Neural crest cell (in vitro differentiated cells): ENCODE results near the gene CERS6. TPM values are rescaled to one million over a fixed set of nuclear protein-coding genes. Genes with fewer than 3 reads are reported as not detected.

Experiments
- DNase-seq: peaks from one replicate; pipeline ENCODE4 v3.0.0; 2021; ENCODE audit warnings: low read depth, mixed read lengths, low spot score
- H3K27ac Mint-ChIP-seq: one replicate; pipeline ENCODE4 v1.8.0; 2021; ENCODE audit warnings: mild to moderate bottlenecking, mixed read lengths; ENCODE audit not compliant: unreplicated experiment
- H3K27me3 Mint-ChIP-seq: 2 replicates; pipeline ENCODE4 v1.8.0; 2021; ENCODE audit warnings: low read depth, mild to moderate bottlenecking, mixed read lengths
- H3K36me3 Mint-ChIP-seq: 2 replicates; pipeline ENCODE4 v1.8.0; 2021; ENCODE audit warnings: low read depth, mild to moderate bottlenecking, mixed read lengths
- H3K4me1 Mint-ChIP-seq: 2 replicates; pipeline ENCODE4 v1.8.0; 2021; ENCODE audit warnings: mixed read lengths
- H3K4me3 Mint-ChIP-seq: one replicate; pipeline ENCODE4 v1.8.0; 2021; ENCODE audit warnings: mild to moderate bottlenecking, mixed read lengths
- H3K9me3 Mint-ChIP-seq: 2 replicates; pipeline ENCODE4 v1.8.0; 2021; ENCODE audit warnings: mixed read lengths
- CTCF ChIP-seq: fragments of 200-600 bp; sonication (generic); conservative IDR thresholded peaks from 2 replicates; pipeline ENCODE4 v1.5.0; 2021; ENCODE audit warnings: antibody characterized with exemption, mild to moderate bottlenecking
- total RNA-seq: library from RNA; stranded (reverse); gene quantifications from 2 replicates; pipeline ENCODE4 v1.2.1, GENCODE V29; 2021

The CERS6 gene
- total RNA-seq, 1 donor from 2014 or later, result 27.4 TPM

DNA sequence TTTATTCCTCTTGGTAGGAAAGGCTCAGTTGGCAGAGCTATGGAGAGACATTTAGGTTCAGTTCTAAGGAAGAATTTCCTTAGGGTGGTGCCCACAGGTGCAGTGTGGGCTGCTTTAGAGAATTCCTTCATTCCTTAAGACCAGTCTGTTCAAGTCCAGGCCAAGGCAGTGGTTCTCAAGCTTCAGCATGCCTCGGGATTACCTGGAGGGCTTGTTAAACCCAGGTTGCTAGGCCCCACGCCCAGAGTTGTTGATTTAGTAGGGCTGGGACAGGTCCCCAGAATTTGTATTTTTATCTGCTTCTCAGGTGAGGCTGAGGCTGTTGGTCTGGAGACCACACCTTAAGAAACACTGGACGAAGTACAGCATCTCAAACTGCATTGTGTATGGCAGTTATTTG, 68.9 kb downstream of the CERS6 start:
- Mint-ChIP-seq H3K27me3 (no peaks in the 10 kb centered on the region), H3K4me1 (peaks cover 43% of the 10 kb centered on the region), H3K4me3 (no peak overlapping the region), H3K36me3 (no peaks in the 10 kb centered on the region), H3K9me3 (no peaks in the 10 kb centered on the region), H3K27ac (no peak overlapping the region)
- DNase-seq, result no peak
- TF ChIP-seq CTCF, result no peak

DNA sequence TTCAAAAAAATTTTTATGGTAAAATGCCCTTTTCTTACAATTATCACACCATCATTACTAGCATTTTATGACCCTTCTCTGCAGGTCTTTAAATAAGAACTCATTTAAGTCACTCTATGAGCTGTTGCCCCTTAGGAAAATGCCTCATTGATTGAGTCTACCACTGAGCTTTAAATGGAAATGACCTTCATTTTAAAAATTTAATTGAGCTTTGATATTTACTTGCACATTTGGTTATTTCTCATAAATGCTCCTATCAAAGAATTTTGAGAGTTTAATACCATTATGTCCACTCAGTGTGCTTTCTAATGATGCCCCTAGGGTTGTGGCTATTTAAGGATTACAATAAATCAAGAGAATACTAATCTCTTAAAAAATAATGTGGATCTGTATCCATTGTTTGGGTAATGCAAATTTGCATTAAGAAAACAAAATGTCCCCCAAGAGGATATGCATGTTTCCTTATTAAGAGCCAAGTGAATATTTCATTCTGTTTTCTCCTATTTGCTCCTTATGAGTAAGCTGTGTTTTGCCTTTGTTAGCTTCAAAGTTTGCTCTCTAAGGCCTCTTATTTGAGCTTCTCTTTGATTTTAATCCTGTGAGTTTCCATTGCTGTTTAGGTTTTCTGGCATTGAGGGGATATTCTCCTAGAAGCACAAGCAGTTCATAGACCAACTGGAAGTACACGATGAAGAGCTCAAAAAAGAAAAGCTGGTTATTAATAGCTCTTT, 69.8 kb downstream of the CERS6 start:
- H3K27ac Mint-ChIP-seq, result no peak overlapping the region
- no peaks in the 10 kb centered on the region for H3K36me3 Mint-ChIP-seq

GRCh38 chr2:168526641-168527040, 70.6 kb downstream of the CERS6 start:
- no peaks in the 10 kb centered on the region for H3K27me3 Mint-ChIP-seq

More for the DNA sequence above, 69.8 kb downstream of the CERS6 start:
- no peaks in the 10 kb centered on the region for H3K9me3 Mint-ChIP-seq
- no peak for DNase-seq
- TF ChIP-seq CTCF, result no peak
- peaks cover 43% of the 10 kb centered on the region for H3K4me1 Mint-ChIP-seq
- no peak overlapping the region for H3K4me3 Mint-ChIP-seq
- no peaks in the 10 kb centered on the region for H3K27me3 Mint-ChIP-seq

GRCh38 chr2:168528016-168528415, 71.9 kb downstream of the CERS6 start:
- DNase-seq, result no peak
- peaks cover 29% of the 10 kb centered on the region for H3K4me1 Mint-ChIP-seq
- H3K27me3 Mint-ChIP-seq, result no peaks in the 10 kb centered on the region

More at GRCh38 chr2:168526641-168527040, 70.6 kb downstream of the CERS6 start:
- Mint-ChIP-seq H3K27ac (no peak overlapping the region), H3K36me3 (no peaks in the 10 kb centered on the region), H3K9me3 (no peaks in the 10 kb centered on the region), H3K4me3 (no peak overlapping the region), H3K4me1 (peaks cover 35% of the 10 kb centered on the region)
- TF ChIP-seq CTCF, result no peak
- DNase-seq, result no peak

DNA sequence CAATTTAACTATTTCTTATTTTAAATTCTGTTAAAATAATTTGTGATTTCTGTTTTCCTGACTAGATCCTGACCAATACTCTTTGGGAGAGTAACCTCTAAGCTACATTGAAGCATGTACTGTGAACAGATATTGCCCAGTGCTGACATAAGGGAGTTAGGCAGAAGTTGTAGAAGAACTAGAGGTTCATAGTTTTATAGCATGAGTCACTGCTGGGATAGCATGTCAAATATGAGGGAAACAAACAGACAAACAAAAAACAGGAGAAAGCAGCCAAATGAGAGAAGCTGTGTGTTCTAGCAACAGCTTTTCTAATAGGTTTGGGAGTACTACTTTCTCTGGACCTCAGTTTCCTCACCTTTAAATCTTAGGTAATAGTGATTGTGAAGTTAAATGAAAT, 72.4 kb downstream of the CERS6 start:
- peaks cover 2% of the 10 kb centered on the region for H3K36me3 Mint-ChIP-seq
- H3K4me3 Mint-ChIP-seq, result no peak overlapping the region
- H3K27me3 Mint-ChIP-seq, result no peaks in the 10 kb centered on the region
- no peak overlapping the region for H3K27ac Mint-ChIP-seq
- no peak for DNase-seq
- H3K9me3 Mint-ChIP-seq, result no peaks in the 10 kb centered on the region
- H3K4me1 Mint-ChIP-seq, result peaks cover 25% of the 10 kb centered on the region
- no peak for TF ChIP-seq CTCF

More at GRCh38 chr2:168528016-168528415, 71.9 kb downstream of the CERS6 start:
- no peak for TF ChIP-seq CTCF
- Mint-ChIP-seq H3K36me3 (peaks cover under 1% of the 10 kb centered on the region), H3K27ac (no peak overlapping the region), H3K4me3 (no peak overlapping the region), H3K9me3 (no peaks in the 10 kb centered on the region)
